ENCODE data around the gene DMD. TPM values are rescaled to one million over a fixed set of nuclear protein-coding genes. Genes with fewer than 3 reads are reported as not detected.

Gene DMD
- total and polyA plus RNA-seq, 2 of the 13 experiments (the other 11 are each of a cell fraction or from before 2014, with no cell fraction given) = 17.6 to 25.9 TPM

GRCh38 chrX:31356275-31357212 is 1854.8 kb downstream of the DMD start (continued):
- TF ChIP-seq, protein P1, sequence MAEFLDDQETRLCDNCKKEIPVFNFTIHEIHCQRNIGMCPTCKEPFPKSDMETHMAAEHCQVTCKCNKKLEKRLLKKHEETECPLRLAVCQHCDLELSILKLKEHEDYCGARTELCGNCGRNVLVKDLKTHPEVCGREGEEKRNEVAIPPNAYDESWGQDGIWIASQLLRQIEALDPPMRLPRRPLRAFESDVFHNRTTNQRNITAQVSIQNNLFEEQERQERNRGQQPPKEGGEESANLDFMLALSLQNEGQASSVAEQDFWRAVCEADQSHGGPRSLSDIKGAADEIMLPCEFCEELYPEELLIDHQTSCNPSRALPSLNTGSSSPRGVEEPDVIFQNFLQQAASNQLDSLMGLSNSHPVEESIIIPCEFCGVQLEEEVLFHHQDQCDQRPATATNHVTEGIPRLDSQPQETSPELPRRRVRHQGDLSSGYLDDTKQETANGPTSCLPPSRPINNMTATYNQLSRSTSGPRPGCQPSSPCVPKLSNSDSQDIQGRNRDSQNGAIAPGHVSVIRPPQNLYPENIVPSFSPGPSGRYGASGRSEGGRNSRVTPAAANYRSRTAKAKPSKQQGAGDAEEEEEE (CRISPR knock-in tag; IDR thresholded peaks at IDR 0.05; ENCODE audit: borderline replicate concordance) = no peak
- TF ChIP-seq HOMEZ (CRISPR knock-in tag; IDR thresholded peaks at IDR 0.05; ENCODE audit: low read depth) (peak; percentile 93; the same call in 1 of the 2 replicates), ARID5B (CRISPR knock-in tag; IDR thresholded peaks at IDR 0.05) (peak; percentile 84), SRY (CRISPR knock-in tag; IDR thresholded peaks at IDR 0.05) (no peak), CHD4 (IDR thresholded peaks at IDR 0.05; ENCODE audit: borderline replicate concordance, low read length) (peak; percentile 66; the same call in 1 of the 2 replicates), KAT8 (CRISPR knock-in tag; IDR thresholded peaks at IDR 0.05) (0 out of 2 replicates have a peak, but pooled peaks have one; percentile 22), NR2F2 (IDR thresholded peaks at IDR 0.05; ENCODE audit: borderline replicate concordance, low read depth) (peak; percentile 56; the same call in 1 of the 2 replicates), PPARG (CRISPR knock-in tag; conservative IDR thresholded peaks at IDR 0.05) (peak; percentile 55; the same call in 1 of the 2 replicates), SOX6 (IDR thresholded peaks at IDR 0.05) (no peak), SOX6 (CRISPR knock-in tag; IDR thresholded peaks at IDR 0.05) (peak; percentile 88), MAFK (conservative IDR thresholded peaks at IDR 0.05 in 1 of 2, IDR thresholded peaks at IDR 0.05 in 1 of 2; ENCODE audit: low read length in 2 of 2) (no peak), POGZ (CRISPR knock-in tag; IDR thresholded peaks at IDR 0.05) (peak; percentile 51; the same call in 1 of the 2 replicates), NCOR1 (IDR thresholded peaks at IDR 0.05; ENCODE audit: borderline replicate concordance, low read length) (peak; percentile 69; the same call in 1 of the 2 replicates), HOXD1 (CRISPR knock-in tag; IDR thresholded peaks at IDR 0.05) (no peak), MIXL1 (CRISPR knock-in tag; IDR thresholded peaks at IDR 0.05) (peak; percentile 55), ZNF280B (CRISPR knock-in tag; IDR thresholded peaks at IDR 0.05; ENCODE audit: borderline replicate concordance) (no peak), ZBTB7A (CRISPR knock-in tag; IDR thresholded peaks at IDR 0.05) (no peak), HDAC2 (CRISPR knock-in tag; IDR thresholded peaks at IDR 0.05) (peak; percentile 47; the same call in 1 of the 2 replicates)
- TF ChIP-seq, protein P2, sequence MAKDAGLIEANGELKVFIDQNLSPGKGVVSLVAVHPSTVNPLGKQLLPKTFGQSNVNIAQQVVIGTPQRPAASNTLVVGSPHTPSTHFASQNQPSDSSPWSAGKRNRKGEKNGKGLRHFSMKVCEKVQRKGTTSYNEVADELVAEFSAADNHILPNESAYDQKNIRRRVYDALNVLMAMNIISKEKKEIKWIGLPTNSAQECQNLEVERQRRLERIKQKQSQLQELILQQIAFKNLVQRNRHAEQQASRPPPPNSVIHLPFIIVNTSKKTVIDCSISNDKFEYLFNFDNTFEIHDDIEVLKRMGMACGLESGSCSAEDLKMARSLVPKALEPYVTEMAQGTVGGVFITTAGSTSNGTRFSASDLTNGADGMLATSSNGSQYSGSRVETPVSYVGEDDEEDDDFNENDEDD (CRISPR knock-in tag; IDR thresholded peaks at IDR 0.05; ENCODE audit: borderline replicate concordance) = peak; percentile 18; the same call in 1 of the 2 replicates

Measured in HepG2 (cell line).